Measurements from ENCODE around the gene FAM25G. TPM values are rescaled to one million over a fixed set of nuclear protein-coding genes. Genes with fewer than 3 reads are reported as not detected.
"Not testable (repeated sequence)": the region's sequence is repeated elsewhere in the genome, so short reads cannot be mapped to it uniquely, and the experiment has no call there.

Gene FAM25G
- polyA plus RNA-seq, 1 donor: 0.57 TPM

DNA sequence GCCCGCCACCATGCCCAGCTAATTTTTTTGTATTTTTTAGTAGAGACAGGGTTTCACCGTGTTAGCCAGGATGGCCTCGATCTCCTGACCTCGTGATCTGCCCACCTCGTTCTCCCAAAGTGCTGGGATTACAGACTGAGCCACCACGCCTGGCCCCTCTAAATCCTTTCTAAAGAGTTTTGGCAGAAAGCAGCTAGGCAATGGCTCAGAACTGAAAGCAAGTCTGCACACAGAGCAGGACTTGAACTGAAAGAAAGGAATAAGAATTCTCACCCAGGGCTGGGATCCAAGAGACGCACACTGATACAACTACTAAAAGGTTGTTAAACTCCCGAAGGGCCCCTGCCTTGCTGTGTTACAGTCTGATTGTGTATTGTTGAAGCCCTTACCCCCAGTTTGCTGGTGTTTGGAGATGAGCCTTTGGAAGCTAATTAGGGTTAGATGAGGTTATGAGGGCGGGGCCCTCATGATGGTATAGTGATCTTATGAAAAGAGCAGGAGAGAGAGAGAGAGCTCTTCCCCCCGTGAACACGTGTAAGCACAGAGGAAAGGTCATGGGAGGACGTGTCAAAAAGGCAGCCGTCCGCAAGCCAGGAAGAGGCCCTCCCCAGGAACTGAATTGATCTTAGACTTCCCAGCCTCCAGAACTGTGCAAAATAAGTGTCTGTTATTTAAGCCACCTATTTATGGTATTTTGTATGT, 26.1 kb downstream of the FAM25G start:
- not testable (repeated sequence) for DNase-seq

DNA sequence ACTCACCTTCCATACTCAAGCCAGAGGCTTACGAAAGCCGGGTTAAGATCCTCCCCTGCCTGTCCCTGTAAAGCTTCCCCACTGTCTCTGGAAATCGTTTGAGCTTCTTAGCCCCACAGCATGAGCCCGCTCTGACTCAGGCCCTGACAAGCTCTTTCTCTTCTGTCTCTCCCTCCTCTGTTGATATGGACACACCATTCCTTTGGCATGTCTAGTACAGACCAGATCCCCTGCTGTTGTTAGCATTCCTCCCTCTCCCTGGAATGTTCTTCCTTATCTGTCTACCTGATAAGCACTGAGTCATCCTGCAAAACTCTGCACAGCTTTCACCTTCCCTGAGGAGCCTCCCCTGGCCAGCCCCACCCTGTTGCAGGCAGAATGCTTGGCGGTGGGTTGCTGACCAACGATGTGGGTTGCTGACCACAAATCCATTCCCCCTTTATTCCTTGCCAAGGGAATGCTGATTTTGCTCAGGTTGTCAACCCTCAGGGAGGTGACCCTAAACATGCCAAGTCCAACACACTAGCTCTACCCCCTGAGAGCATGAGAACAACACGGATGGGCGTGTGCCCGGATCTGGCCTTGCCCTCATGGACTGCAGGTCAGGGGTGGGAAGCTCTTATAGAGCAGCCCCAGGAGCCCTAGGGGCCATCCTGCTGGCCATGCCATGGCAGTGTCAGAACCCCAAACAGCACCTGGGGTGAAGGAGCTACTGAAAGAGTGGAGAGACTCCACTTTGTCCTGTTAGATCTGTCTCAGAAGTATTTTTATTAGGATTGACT, 28.7 kb downstream of the FAM25G start:
- not testable (repeated sequence) for DNase-seq

DNA sequence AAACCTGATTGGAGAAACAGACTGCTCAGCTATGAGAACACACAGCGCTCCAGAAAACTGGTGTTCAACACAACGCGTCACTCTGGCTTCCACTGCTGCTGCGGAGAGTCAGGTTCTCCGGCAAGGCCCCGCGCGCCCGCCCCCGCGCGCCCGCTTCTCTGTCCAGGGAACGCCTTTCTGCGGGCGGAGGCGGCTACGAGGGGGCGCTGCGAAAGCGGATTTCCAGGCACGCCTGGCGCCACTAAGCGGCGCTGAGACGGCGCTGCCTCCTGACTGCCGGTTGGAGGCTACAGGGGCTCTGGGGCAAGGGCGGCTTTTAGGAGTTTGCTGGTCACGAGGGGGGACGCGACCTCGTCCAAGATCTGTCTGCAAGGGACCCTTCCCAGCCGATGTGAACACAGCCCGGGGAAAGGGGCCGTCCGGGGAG, 30.2 kb downstream of the FAM25G start:
- DNase-seq: peak; percentile 29

DNA sequence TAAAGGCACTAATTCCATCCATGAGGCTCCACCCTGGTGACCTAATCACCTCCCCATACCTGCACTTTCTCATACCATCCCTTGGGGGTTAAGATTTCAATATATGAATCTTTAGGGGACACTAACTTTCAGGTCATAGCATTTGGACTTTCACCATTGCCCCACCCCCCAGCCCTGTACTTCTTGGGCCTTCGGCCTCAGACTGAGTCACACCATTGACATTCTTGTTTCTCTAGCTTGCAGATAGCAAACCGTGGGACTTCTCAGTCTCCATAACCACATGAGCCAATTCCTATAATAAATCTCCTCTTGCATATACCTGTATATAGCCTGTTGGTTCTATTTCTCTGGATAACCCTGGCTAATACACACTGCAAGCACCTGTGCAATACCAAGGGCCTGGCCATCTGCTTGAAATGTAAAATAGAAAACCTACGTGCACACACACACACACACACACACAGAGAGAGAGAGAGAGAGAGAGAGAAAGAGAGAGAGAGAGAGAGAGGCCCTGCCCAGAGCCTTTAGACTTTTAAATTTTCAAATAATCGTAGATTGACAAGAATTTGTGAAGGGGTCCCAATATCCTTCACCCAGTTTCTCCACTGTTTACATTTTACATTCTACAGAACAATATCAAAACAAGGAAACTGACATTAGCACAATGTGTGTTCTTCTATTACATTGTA, 32.9 kb downstream of the FAM25G start:
- DNase-seq: no peak

GRCh38 chr10:47457826-47458225, 33.7 kb downstream of the FAM25G start:
- DNase-seq: no peak

GRCh38 chr10:47457528-47457820, 34.0 kb downstream of the FAM25G start:
- no peak for DNase-seq

GRCh38 chr10:47456794-47457527, 34.5 kb downstream of the FAM25G start:
- no peak for DNase-seq

- DNase-seq: no peak
Observed at GRCh38 chr10:47456079-47456785, 35.3 kb downstream of the FAM25G start.

DNA sequence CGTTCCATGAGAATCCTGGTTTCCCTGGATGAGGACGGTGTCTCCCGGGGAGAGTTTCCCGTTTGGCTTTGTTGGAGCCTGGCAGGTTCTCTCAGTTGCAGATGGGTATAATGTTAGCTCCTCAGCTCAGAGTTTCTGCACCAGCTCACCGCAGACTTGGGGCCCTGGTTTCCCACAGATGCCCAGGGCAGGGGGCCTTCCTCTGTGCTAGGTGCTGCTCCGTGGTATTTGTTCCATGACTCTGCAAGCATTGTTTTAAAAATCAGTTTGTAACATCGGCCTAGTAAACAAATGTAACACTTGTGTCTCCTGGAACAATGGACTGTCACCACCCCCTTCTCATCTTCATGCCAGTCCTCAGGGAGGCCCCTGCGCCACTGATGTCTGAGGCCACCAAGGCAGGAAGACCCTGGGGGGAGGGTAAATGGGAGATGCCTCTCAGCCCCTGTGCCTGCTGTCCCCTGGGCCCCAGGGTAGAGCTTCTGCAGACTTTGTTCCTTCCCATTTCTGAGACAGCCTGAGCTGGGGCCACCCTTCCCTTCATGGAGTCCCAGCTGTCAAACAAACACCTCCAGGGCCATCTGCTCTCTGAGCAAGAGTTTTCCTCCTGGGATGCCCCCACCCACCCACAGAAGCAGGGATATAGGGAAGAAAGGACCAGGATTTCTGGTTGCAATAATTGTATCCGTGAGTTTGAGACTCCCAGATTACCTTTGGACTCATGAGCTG, 36.0 kb downstream of the FAM25G start:
- DNase-seq: not testable (repeated sequence)

GRCh38 chr10:47454780-47455058, 36.8 kb downstream of the FAM25G start:
- DNase-seq: no peak

DNA sequence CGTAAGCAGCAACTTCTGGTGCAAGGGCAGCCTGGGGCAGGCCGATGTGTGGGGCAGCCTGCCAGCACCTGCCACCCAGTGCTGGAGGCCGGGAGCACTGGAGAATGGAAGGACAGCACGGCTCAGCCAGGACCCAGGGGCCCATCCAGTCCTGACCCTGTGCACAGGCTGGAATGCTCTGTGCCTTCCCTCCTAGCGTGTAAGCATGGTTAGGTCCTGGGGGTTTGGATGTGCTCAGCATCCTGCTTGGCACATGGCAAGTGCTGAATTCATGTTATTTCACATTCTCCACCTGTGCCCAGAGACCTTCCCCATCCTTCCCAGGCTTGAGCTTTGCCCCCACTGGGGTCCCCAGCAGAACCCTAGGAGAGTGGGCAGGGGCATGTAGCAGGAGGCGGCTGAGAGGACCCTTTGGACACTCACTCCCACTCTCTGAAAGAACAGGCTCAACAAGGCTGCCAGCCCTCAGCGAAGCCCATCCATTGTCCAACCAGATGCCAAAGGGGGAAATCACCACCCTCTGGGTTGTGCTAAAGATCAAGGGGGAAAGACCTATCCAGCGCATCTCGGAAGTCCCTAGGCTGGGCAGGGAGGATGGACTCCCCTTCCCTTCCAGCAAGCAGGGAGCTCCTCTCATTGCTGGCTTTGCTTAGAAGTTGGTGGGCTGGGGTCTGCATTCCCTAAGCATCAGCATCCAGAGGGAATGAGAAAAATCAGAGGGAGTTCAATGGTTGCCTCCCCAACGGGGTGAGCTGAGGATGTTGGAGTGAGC, 37.3 kb downstream of the FAM25G start:
- no peak for DNase-seq

GRCh38 chr10:47453141-47454007, 38.1 kb downstream of the FAM25G start:
- no peak for DNase-seq

DNA sequence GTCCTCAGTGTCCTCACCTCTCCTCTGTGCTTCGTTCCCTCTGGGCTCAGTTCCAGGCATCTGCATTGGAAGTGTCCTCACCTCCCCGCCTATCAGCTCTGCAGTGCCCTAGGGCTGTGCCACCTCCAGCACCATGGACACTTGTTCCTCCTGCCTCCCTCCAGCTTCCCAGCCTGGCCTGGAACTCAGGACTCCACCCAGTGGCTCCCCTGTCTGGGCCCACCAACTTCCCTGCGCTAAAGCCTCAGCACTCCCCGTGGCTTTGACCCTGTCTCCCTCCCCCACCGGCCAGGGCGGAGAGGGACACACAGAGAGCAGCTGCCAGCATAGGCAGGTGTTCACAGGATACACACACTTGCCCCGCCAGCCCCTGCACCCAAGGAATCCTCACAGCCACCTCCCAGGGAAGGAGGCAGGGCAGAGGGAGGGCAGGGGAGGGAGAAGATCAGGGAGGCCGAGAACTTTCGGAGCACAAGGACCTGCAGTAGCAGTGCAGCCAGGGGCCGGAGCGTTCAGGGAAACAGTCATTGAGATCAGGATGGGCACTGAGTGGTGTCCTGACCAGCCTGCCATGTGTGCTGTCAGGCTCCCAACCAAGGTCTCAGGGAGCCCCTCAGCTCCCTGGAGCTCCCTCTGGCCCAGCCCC, 38.9 kb downstream of the FAM25G start:
- DNase-seq: no peak

DNA sequence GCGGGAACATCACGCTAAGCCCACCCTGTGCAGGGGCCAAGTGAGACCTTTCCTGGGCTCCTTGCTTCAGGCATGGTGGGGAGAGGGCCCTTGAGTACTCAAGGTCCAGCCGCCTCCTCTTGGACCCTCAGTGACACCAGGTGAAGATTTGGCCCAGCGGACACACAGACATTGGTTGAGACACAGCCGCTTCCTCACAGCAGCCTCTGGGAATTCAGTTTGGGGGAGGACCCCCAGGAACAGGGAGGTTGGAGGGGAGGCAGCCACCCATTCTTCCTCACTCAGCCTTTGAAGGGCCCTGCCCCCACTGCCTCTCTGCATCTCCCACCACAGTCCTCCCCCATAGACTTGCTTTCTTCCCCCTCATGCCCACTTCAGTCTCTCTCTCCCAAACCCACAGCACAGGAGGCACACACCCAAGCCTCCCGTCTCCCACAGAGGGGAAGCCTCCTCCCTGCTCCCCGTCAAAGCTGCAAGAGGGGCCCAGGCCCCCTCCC, 39.5 kb downstream of the FAM25G start:
- DNase-seq: no peak

DNA sequence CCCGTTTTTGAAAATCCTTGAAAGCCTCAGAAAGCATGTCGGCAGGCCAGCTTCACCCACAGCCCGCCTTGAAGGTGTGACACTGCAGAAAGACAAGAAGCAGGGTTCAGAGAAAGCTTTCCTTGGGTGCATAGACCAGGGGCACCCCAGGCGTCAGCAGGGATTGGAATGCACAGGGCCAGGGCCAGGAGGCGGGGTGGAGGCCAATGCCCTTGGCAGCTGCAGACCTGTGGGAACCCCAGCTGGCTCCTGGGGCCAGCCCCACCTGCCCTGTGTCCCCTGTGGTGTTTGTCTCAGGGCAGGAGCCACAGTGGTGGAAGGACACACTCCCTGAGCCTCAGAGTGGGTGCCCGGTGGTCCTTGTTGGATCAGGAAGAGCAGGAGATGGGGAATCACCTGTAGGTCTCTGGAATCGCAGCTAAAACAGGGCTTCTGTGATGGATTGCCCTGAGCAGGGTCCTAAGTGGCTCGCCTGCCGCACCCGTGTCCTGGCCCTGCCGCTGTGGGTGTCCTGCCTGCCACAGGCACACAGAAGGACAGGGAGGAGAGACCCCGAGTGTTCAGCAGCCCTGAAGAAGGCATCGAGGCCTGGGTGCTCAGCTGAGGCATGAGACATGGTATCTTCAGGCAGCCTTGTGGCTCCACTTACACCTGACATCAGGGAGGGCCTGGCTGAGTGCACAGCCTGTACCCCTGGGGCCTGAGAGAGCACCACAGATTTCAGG, 40.1 kb downstream of the FAM25G start:
- DNase-seq: no peak

DNA sequence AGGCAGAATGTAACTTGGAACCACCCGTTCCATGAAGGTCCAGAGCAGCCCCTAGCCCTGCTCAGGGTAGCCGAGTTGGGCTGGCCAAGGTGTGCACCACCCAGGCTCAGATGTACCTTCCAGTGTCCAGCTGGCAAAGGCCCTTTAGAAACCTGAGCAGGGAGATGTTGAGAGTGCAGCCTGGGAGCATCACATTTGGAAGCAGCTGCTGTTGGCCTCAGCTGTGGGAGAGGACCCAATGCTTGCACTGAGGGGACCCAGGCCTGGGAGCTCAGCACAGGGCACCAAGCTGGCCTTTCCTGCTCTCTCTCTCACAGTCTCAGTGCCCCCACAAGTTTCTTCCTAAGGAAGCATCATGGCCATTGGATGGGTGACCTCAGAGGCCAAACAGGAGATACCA, 41.1 kb downstream of the FAM25G start:
- no peak for DNase-seq

DNA sequence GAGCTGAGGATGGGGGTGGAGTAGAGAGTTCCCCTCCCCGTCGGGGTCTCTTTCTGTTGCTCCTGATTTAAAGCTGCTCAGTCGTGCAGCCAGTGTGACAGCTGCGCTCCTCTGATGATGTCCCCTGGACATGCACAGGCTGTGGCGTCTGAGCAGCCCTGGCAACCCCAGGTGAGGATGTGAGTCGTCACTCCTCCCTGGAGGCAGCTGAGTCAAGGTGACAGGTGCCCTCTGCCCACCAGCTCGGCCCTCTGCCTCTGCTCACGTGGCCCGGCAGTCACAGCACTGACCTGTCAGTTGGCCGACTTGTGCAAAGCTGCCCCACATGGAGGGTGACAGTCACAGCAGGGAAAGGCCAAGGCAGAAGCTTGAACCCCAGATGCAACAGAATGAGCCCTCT, 41.5 kb downstream of the FAM25G start:
- no peak for DNase-seq

Data from left kidney (tissue), 2 donors.